Measurements from ENCODE around the gene DTNA.

Gene DTNA

GRCh38 chr18:34805103-34805877 lies 95.2 kb downstream of the DTNA start:
- H3K4me3 ChIP-seq (ENCODE audit: low read depth, low read length), result no peak overlapping the region

DNA sequence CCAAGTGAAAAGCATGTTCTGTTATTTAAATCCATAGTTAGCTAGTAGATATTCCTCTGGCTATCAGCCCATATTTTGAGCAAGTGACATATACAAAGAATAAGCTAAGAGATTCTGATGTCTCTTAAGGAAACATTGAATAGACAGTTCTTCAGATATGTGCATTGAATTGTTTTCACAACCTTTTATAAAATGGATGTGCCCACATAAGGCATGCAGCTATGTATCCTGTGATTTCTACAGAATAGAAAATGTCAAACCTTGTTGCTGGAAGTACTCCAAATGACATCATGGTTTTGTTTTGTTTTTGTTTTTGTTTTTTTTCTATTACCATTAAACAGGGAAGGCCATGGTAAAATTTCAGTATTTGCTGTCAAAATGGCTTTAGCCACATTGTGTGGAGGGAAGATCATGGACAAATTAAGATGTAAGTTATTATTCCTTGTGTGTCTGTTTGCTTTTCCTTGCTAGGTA lies 95.8 kb downstream of the DTNA start:
- no peak overlapping the region for H3K4me3 ChIP-seq (ENCODE audit: low read depth, low read length)

GRCh38 chr18:34806527-34806926 lies 96.4 kb downstream of the DTNA start:
- H3K4me3 ChIP-seq (ENCODE audit: low read depth, low read length), result no peak overlapping the region

- no peak overlapping the region for H3K4me3 ChIP-seq (ENCODE audit: low read depth, low read length)
These were observed 97.2 kb downstream of the DTNA start for GRCh38 chr18:34807106-34807796.

- no peak overlapping the region for H3K4me3 ChIP-seq (ENCODE audit: low read depth, low read length)
These were observed 98.3 kb downstream of the DTNA start for GRCh38 chr18:34808389-34808788.

DNA sequence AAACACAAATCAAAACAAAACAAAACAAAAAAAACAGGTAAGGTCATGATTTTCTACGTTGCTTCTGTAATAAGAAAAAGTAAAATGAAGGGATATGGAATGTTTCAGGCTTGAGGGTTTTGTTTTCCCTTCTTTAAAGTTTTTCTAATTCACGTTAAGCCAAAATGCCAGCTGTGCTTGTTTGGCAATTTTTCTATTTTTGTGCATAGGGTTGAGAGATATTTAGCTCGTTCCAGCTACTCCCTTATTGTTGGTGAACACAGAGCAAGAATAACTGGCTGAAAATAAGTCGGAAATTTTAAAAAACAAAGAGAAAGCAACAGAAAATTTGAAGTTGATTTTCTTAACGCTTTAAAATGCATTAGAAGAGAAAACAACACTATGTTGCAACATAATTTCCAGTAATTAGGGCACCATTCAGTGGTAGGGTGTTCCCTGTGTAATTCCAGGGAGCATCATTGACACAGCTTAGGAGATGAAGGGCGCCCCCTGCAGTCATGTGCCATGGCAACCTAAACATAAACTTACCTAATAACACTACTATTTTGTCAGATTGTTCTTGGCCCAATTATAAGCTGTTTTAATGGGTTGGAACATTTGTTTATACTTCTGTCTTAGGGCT lies 99.5 kb downstream of the DTNA start:
- H3K4me3 ChIP-seq (ENCODE audit: low read depth, low read length), result no peak overlapping the region

- H3K4me3 ChIP-seq (ENCODE audit: low read depth, low read length), result no peak overlapping the region
These were observed 106.1 kb downstream of the DTNA start for GRCh38 chr18:34816183-34816582.

- no peak overlapping the region for H3K4me3 ChIP-seq (ENCODE audit: low read depth, low read length)
These were observed 107.5 kb downstream of the DTNA start for GRCh38 chr18:34817636-34818035.

- H3K4me3 ChIP-seq (ENCODE audit: low read depth, low read length), result no peak overlapping the region
These were observed 108.0 kb downstream of the DTNA start for GRCh38 chr18:34818064-34818463.

DNA sequence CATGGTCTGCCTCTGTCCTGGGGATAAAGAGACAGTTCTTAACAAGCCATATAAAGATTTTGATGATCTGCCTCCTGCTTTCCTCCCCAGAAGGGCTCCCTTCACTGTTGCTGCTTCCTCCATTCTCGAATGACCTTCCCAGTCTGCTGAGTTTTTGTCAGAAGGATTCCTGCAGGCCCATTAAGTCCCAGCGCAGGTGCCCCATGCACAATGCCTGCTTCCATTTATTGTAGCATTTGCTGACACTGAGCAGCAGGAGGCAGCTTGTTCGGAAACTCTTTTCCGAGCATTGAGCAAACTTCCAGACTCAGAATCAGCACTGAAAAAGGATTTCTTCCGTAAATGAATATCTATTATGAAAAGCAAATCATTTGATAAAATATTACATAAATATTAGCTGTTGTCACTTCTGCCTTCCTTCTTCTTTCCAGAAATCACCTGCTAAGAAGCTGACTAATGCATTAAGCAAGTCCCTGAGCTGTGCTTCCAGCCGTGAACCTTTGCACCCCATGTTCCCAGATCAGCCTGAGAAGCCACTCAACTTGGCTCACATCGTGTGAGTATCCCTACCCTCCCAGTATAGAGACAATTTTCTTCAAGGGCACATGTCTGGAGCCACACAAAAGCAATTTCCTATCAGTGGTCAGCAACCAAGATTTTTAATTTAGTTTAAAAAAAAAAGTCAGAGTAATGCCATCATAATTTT lies 110.4 kb downstream of the DTNA start:
- no peak overlapping the region for H3K4me3 ChIP-seq (ENCODE audit: low read depth, low read length)

GRCh38 chr18:34821669-34822210 lies 111.6 kb downstream of the DTNA start:
- H3K4me3 ChIP-seq (ENCODE audit: low read depth, low read length), result no peak overlapping the region

DNA sequence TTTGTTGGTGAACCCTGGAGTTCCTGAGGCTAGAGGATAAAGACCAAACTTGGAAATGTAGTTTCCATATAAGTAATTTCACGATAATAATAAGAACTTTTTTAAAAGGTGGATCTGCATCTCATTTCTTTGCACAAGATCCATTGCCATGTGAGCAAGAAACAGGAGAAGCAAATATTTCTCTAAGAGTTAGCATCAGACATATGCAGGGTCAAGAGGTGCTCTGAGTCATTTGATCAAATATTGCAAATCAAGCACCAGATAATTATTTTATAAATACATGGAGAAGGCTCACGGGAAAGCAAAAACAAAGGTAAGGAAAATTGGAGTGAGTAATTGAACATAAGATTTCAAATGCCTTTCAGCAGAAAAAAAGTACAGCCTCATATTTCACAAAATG lies 118.0 kb downstream of the DTNA start:
- no peak overlapping the region for H3K4me3 ChIP-seq (ENCODE audit: low read depth, low read length)

GRCh38 chr18:34834897-34835296 lies 124.8 kb downstream of the DTNA start:
- H3K4me3 ChIP-seq (ENCODE audit: low read depth, low read length), result no peak overlapping the region

GRCh38 chr18:34835466-34835865 lies 125.4 kb downstream of the DTNA start:
- H3K4me3 ChIP-seq (ENCODE audit: low read depth, low read length), result no peak overlapping the region

DNA sequence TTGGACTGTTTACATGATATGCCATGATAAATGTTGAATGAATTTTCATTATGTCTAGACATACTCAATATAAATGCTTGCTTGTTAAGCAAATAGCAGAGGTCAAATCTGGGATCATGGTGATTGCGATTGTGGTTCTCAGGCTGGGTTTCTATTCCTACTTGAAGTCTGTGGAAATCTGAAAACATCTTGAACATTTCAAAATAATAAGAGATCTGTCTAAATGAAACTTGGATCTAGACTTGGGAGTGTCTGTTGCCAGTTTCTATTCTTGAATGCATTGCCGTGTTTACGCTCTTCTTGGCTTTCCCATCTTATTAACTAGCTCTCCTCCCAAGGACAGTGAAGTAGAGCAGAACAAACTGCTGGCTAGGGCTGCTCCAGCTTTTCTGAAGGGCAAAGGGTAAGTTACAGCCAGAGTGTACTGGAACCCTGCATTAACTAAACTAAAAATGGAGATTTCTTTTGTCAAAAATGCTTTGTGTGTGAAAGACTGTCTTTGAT lies 127.7 kb downstream of the DTNA start:
- H3K4me3 ChIP-seq (ENCODE audit: low read depth, low read length), result no peak overlapping the region

- H3K4me3 ChIP-seq (ENCODE audit: low read depth, low read length), result no peak overlapping the region
These were observed 128.6 kb downstream of the DTNA start for GRCh38 chr18:34838669-34839068.

GRCh38 chr18:34840256-34840826 lies 130.2 kb downstream of the DTNA start:
- H3K4me3 ChIP-seq (ENCODE audit: low read depth, low read length), result no peak overlapping the region

- no peak overlapping the region for H3K4me3 ChIP-seq (ENCODE audit: low read depth, low read length)
These were observed 131.8 kb downstream of the DTNA start for GRCh38 chr18:34841891-34842290.

DNA sequence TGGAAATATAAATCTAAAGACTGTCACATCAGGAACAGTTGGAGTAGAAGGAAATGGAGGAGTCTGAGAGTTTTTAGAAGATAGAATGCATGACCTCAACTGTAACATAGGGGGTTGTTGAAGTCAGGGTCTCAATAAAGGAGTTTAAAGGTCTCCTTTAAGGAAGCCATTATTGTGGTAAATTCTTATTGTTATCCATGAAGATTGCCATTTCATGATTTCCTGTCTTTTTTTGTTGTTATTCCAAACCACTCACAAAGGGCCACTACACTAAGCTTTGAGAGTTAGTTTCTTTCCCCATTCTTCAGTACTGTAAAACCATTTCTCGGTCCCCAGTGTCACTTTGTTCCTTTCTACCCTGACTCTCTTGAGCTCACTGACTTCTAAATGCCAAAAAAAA lies 134.0 kb downstream of the DTNA start:
- H3K4me3 ChIP-seq (ENCODE audit: low read depth, low read length), result no peak overlapping the region

DNA sequence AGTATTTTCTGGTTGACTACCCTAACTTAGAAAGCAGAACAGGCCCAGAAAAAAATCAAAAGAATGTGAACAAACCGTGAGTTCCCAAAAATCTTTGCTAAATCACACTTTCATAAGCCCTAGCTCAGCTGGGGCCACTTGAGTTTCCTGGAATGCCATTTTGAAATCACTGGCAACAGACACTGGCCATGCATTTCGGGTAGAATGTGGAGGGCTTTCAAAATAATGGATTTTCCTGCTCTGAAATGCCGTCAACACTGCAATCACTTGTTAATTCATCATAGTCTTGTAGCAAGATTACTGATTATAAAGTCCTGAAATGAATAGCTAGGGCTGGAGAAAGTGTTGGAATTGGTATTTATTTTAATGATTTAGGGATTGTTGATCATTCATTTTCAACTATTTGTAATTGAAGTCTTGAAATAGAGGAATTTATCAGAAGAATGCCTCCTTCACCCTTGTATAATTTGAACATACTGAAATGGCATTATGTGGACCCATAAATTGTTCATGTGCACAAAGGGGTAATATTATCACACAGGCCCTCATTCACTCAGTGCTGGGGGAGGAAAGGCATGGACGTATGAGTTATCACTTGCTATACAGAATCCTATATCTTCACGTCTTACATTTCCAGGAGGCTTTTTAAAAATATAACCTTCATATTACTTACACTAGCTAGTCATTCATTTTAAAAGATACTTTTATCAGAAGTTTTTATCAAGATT lies 134.8 kb downstream of the DTNA start:
- no peak overlapping the region for H3K4me3 ChIP-seq (ENCODE audit: low read depth, low read length)
